MM.1S (cell line): Measurements from ENCODE around the gene FIBCD1.
A peak's percentile ranks its signal among the peaks of the same experiment; 100 is the strongest.

Experiments
- DNase-seq: peaks from one replicate; pipeline ENCODE4 v3.0.0-alpha.2; 2015
- H2AFZ ChIP-seq: fragments of 300-600 bp; sonication (generic); 2 replicates; pipeline ENCODE4 v1.6.0; 2016; ENCODE audit warnings: antibody characterized with exemption, low read length
- H3F3A ChIP-seq: fragments of 300-600 bp; sonication (generic); 2 replicates; pipeline ENCODE4 v1.6.1; 2016; ENCODE audit warnings: mild to moderate bottlenecking, antibody characterized with exemption, low read length, moderate library complexity, mixed read lengths; ENCODE audit not compliant: insufficient read depth
- H3K27ac ChIP-seq: fragments of 300-600 bp; sonication (generic); 2 replicates; pipeline ENCODE4 v1.5.1; 2016; ENCODE audit warnings: mild to moderate bottlenecking, low read length
- H3K27me3 ChIP-seq: fragments of 300-600 bp; sonication (generic); replicated peaks from 2 replicates; pipeline ENCODE4 v1.6.0; 2016; ENCODE audit warnings: low read length; ENCODE audit not compliant: insufficient read depth
- H3K36me3 ChIP-seq: fragments of 300-600 bp; sonication (generic); replicated peaks from 2 replicates; pipeline ENCODE4 v1.6.1; 2016; ENCODE audit warnings: mild to moderate bottlenecking, low read length, mixed read lengths; ENCODE audit not compliant: insufficient read depth
- H3K4me1 ChIP-seq: fragments of 300-600 bp; sonication (generic); 2 replicates; pipeline ENCODE4 v1.6.1; 2016; ENCODE audit warnings: low read length, mixed read lengths
- H3K4me2 ChIP-seq: fragments of 300-600 bp; sonication (generic); 2 replicates; pipeline ENCODE4 v1.6.0; 2016; ENCODE audit warnings: low read depth, low read length
- H3K4me3 ChIP-seq: fragments of 300-600 bp; sonication (generic); 2 replicates; pipeline ENCODE4 v1.5.1; 2016; ENCODE audit warnings: low read length, mixed read lengths
- H3K79me2 ChIP-seq: fragments of 300-600 bp; sonication (generic); 2 replicates; pipeline ENCODE4 v1.6.1; 2016; ENCODE audit warnings: mixed run types, low read length, mixed read lengths
- H3K9ac ChIP-seq: fragments of 300-600 bp; sonication (generic); 2 replicates; pipeline ENCODE4 v1.6.1; 2016; ENCODE audit warnings: low read length, mixed read lengths
- H3K9me2 ChIP-seq: fragments of 300-600 bp; sonication (generic); replicated peaks from 2 replicates; pipeline ENCODE4 v1.6.1; 2016; ENCODE audit warnings: mild to moderate bottlenecking, low read length, mixed read lengths; ENCODE audit not compliant: insufficient read depth
- H3K9me3 ChIP-seq: fragments of 300-600 bp; sonication (generic); replicated peaks from 2 replicates; pipeline ENCODE4 v1.6.1; 2016; ENCODE audit warnings: mild to moderate bottlenecking, low read length, mixed read lengths; ENCODE audit not compliant: insufficient read depth
- H4K20me1 ChIP-seq: fragments of 300-600 bp; sonication (generic); 2 replicates; pipeline ENCODE4 v1.6.1; 2016; ENCODE audit warnings: mild to moderate bottlenecking, low read length, moderate library complexity, mixed read lengths; ENCODE audit not compliant: insufficient read depth
- CTCF ChIP-seq: fragments of 300-600 bp; sonication (generic); IDR thresholded peaks from 2 replicates; pipeline ENCODE4 v1.5.1; 2016; ENCODE audit warnings: antibody characterized with exemption, low read length, mixed read lengths
- EZH2 ChIP-seq: fragments of 300-600 bp; sonication (generic); optimal IDR thresholded peaks from 2 replicates; pipeline ENCODE3; 2017; ENCODE audit warnings: low read depth, mild to moderate bottlenecking, antibody characterized with exemption, low read length, mixed read lengths
- EZH2phosphoT487 ChIP-seq: fragments of 300-600 bp; sonication (generic); IDR thresholded peaks from 2 replicates; pipeline ENCODE4 v1.6.1; 2018; ENCODE audit warnings: antibody characterized with exemption, low read length

Gene FIBCD1

GRCh38 chr9:130970052-130970451, 31.0 kb upstream of the FIBCD1 start:
- Histone ChIP-seq H3K79me2 (no peaks in the 10 kb centered on the region), H3F3A (no peaks in the 10 kb centered on the region), H3K9me3 (no peaks in the 10 kb centered on the region), H3K4me2 (no peak overlapping the region), H3K4me3 (no peak overlapping the region), H3K36me3 (no peaks in the 10 kb centered on the region), H3K27ac (no peak overlapping the region), H2AFZ (no peak overlapping the region), H4K20me1 (no peaks in the 10 kb centered on the region), H3K9me2 (no peaks in the 10 kb centered on the region), H3K9ac (no peak overlapping the region), H3K4me1 (no peaks in the 10 kb centered on the region), H3K27me3 (peaks cover 94% of the 10 kb centered on the region)
- DNase-seq = no peak
- TF ChIP-seq EZH2 (no peak), EZH2phosphoT487 (no peak), CTCF (no peak)

DNA sequence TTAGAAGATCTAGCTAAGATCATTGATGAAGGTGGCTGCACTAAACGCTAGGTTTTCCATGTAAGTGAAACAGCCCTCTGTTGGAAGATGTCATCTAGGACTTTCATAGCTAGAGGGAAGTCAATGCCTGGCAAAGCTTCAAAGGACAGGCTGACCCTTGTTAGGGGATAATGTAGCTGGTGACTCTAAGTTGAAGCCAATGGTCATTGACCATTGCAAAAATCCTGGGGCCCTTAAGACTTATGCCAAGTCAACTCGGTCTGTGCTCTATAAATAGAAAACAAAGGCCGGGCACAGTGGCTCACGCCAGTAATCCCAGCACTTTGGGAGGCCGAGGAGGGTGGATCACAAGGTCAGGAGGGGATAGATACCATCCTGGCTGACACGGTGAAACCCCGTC, 26.6 kb upstream of the FIBCD1 start:
- DNase-seq = no peak
- H3K27me3 ChIP-seq = peaks cover 95% of the 10 kb centered on the region

GRCh38 chr9:130963916-130964315, 24.9 kb upstream of the FIBCD1 start:
- Histone ChIP-seq H3K9me3 (no peaks in the 10 kb centered on the region), H3K4me1 (no peaks in the 10 kb centered on the region), H3K4me3 (no peak overlapping the region), H3K9me2 (no peaks in the 10 kb centered on the region), H2AFZ (no peak overlapping the region), H4K20me1 (no peaks in the 10 kb centered on the region), H3F3A (no peaks in the 10 kb centered on the region), H3K36me3 (no peaks in the 10 kb centered on the region), H3K9ac (no peak overlapping the region), H3K27me3 (peaks cover 96% of the 10 kb centered on the region), H3K4me2 (no peak overlapping the region), H3K79me2 (no peaks in the 10 kb centered on the region), H3K27ac (no peak overlapping the region)
- DNase-seq = no peak
- TF ChIP-seq CTCF = no peak
- no peak for TF ChIP-seq EZH2phosphoT487
- no peak for TF ChIP-seq EZH2

More for the DNA sequence above, 26.6 kb upstream of the FIBCD1 start:
- Histone ChIP-seq H3K4me1 (no peaks in the 10 kb centered on the region), H3K4me2 (peak overlapping the region; percentile 27), H3K79me2 (no peaks in the 10 kb centered on the region), H2AFZ (no peak overlapping the region), H3K4me3 (no peak overlapping the region), H3F3A (no peaks in the 10 kb centered on the region), H3K27ac (no peak overlapping the region), H3K9ac (no peak overlapping the region), H3K36me3 (no peaks in the 10 kb centered on the region), H3K9me3 (no peaks in the 10 kb centered on the region), H3K9me2 (no peaks in the 10 kb centered on the region), H4K20me1 (no peaks in the 10 kb centered on the region)
- TF ChIP-seq CTCF (no peak), EZH2 (no peak), EZH2phosphoT487 (no peak)
